ENCODE results near the gene CDYL. TPM values are rescaled to one million over a fixed set of nuclear protein-coding genes. Genes with fewer than 3 reads are reported as not detected.

The CDYL gene
- total RNA-seq, 1 donor from 2014 or later: 46.1 TPM

GRCh38 chr6:4935975-4936680 lies 159.9 kb downstream of the CDYL start:
- FAIRE-seq: no peak

GRCh38 chr6:4936681-4937041 lies 160.5 kb downstream of the CDYL start:
- DNase-seq (ENCODE audit: low read depth) (peak; percentile 61), FAIRE-seq (no peak)
- H3K36me3 ChIP-seq (ENCODE audit: control insufficient read depth, insufficient read depth, low read length): peaks cover 2% of the 10 kb centered on the region
- no peak overlapping the region for H3K4me3 ChIP-seq (ENCODE audit: low read depth, low read length)
- TF ChIP-seq, protein P1, sequence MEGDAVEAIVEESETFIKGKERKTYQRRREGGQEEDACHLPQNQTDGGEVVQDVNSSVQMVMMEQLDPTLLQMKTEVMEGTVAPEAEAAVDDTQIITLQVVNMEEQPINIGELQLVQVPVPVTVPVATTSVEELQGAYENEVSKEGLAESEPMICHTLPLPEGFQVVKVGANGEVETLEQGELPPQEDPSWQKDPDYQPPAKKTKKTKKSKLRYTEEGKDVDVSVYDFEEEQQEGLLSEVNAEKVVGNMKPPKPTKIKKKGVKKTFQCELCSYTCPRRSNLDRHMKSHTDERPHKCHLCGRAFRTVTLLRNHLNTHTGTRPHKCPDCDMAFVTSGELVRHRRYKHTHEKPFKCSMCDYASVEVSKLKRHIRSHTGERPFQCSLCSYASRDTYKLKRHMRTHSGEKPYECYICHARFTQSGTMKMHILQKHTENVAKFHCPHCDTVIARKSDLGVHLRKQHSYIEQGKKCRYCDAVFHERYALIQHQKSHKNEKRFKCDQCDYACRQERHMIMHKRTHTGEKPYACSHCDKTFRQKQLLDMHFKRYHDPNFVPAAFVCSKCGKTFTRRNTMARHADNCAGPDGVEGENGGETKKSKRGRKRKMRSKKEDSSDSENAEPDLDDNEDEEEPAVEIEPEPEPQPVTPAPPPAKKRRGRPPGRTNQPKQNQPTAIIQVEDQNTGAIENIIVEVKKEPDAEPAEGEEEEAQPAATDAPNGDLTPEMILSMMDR (IDR thresholded peaks at IDR 0.05; ENCODE audit: insufficient read depth, low read length, severe bottlenecking): peak; percentile 53
- no peaks in the 10 kb centered on the region for H3K27me3 ChIP-seq (ENCODE audit: control insufficient read depth, insufficient read depth, low read length)

More at GRCh38 chr6:4935975-4936680, 159.9 kb downstream of the CDYL start:
- Histone ChIP-seq H3K36me3 (ENCODE audit: control insufficient read depth, insufficient read depth, low read length) (peaks cover 2% of the 10 kb centered on the region), H3K27me3 (ENCODE audit: control insufficient read depth, insufficient read depth, low read length) (no peaks in the 10 kb centered on the region), H3K4me3 (ENCODE audit: low read depth, low read length) (no peak overlapping the region)
- DNase-seq (ENCODE audit: low read depth): no peak
- TF ChIP-seq, protein P1 (IDR thresholded peaks at IDR 0.05; ENCODE audit: insufficient read depth, low read length, severe bottlenecking): no peak

DNA sequence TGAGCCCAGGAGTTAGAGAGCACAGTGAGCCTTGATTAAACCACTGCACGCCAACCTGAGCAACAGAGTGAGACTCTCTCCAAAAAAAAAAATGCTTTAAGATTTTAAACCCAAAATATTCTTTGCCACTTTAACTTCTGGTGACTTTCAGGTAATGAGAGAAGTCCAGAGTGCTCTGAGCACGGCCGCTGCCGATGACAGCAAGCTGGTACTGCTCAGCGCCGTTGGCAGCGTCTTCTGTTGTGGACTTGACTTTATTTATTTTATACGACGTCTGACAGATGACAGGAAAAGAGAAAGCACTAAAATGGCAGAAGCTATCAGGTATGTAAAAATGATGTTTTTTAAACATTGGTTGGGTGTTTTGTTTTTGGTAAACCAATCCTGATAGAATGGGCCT lies 161.2 kb downstream of the CDYL start:
- no peaks in the 10 kb centered on the region for H3K27me3 ChIP-seq (ENCODE audit: control insufficient read depth, insufficient read depth, low read length)
- FAIRE-seq: no peak
- TF ChIP-seq, protein P1 (IDR thresholded peaks at IDR 0.05; ENCODE audit: insufficient read depth, low read length, severe bottlenecking): no peak

GRCh38 chr6:4939241-4939640 lies 163.0 kb downstream of the CDYL start:
- no peaks in the 10 kb centered on the region for H3K27me3 ChIP-seq (ENCODE audit: control insufficient read depth, insufficient read depth, low read length)
- peaks cover 4% of the 10 kb centered on the region for H3K36me3 ChIP-seq (ENCODE audit: control insufficient read depth, insufficient read depth, low read length)
- TF ChIP-seq, protein P1 (IDR thresholded peaks at IDR 0.05; ENCODE audit: insufficient read depth, low read length, severe bottlenecking): no peak
- no peak for DNase-seq (ENCODE audit: low read depth)
- no peak overlapping the region for H3K4me3 ChIP-seq (ENCODE audit: low read depth, low read length)
- FAIRE-seq: no peak

More for the DNA sequence above, 161.2 kb downstream of the CDYL start:
- no peak overlapping the region for H3K4me3 ChIP-seq (ENCODE audit: low read depth, low read length)
- DNase-seq (ENCODE audit: low read depth): no peak
- peaks cover 2% of the 10 kb centered on the region for H3K36me3 ChIP-seq (ENCODE audit: control insufficient read depth, insufficient read depth, low read length)

DNA sequence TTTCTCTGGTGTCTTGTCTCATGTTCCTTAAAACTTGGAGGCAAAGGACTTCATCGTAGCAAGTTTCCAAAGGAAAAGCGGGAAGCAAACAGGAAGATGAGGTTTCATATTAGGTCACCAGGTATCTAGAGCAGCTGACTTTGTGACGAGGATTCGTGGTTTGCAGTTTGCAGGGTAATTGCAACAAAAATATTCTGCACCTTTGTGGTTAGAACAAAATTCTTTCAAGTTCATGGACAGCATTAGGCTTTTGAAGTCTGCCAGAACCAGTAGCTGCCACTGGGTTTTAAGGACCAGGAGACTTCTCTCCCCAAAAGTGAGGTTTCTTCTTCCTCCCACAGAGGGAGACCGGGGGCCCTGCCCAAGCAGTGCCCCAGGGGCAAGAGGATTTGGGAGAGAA lies 164.2 kb downstream of the CDYL start:
- Histone ChIP-seq H3K4me3 (ENCODE audit: low read depth, low read length) (no peak overlapping the region), H3K27me3 (ENCODE audit: control insufficient read depth, insufficient read depth, low read length) (no peaks in the 10 kb centered on the region), H3K36me3 (ENCODE audit: control insufficient read depth, insufficient read depth, low read length) (peaks cover 7% of the 10 kb centered on the region)
- DNase-seq (ENCODE audit: low read depth) (no peak), FAIRE-seq (no peak)
- TF ChIP-seq, protein P1 (IDR thresholded peaks at IDR 0.05; ENCODE audit: insufficient read depth, low read length, severe bottlenecking): no peak
